Measurements from ENCODE around the gene EBP. TPM values are rescaled to one million over a fixed set of nuclear protein-coding genes. Genes with fewer than 3 reads are reported as not detected.

Gene EBP
- total RNA-seq, 2 donors from 2014 or later = 37.8 to 46.9 TPM

DNA sequence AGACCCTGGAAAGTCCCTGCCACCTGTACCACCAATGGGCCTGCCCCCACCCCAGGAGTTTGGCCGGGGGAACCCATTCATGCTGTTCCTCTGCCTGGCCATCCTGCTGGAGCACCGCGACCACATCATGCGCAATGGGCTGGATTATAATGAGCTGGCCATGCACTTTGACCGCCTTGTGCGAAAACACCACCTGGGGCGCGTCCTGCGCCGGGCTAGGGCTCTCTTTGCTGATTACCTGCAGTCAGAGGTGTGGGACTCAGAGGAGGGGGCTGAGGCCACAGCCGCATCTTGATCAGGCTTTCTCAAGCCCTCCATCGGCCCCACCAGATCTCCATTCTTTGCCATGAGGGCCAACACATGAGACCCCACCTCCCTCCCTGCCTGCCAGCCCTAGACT is 39.1 kb downstream of the EBP start:
- no peak for DNase-seq (ENCODE audit: low spot score)
- H3K4me1 ChIP-seq (replicated peaks) = no peaks in the 10 kb centered on the region

GRCh38 chrX:48569958-48570357 is 48.4 kb downstream of the EBP start:
- H3K27ac ChIP-seq = no peak overlapping the region
- intact Hi-C loops (cut with DNase I) = no loop called here
- H3K36me3 ChIP-seq = no peaks in the 10 kb centered on the region
- TF ChIP-seq CTCF (IDR thresholded peaks at IDR 0.05) = no peak
- no peak for TF ChIP-seq POLR2A (IDR thresholded peaks at IDR 0.05)
- TF ChIP-seq POLR2AphosphoS5 (IDR thresholded peaks at IDR 0.05) = no peak
- H3K4me3 ChIP-seq = no peak overlapping the region
- no peak for DNase-seq (ENCODE audit: low spot score)
- H3K4me1 ChIP-seq (replicated peaks) = no peaks in the 10 kb centered on the region
- WGBS = 89% methylated on average over 1 of the region's 1 CpG
- no peaks in the 10 kb centered on the region for H3K9me3 ChIP-seq
- no peaks in the 10 kb centered on the region for H3K27me3 ChIP-seq (replicated peaks; ENCODE audit: insufficient read depth)

More for the DNA sequence above, 39.1 kb downstream of the EBP start:
- TF ChIP-seq CTCF (IDR thresholded peaks at IDR 0.05) (no peak), POLR2AphosphoS5 (IDR thresholded peaks at IDR 0.05) (no peak), POLR2A (IDR thresholded peaks at IDR 0.05) (no peak)
- WGBS = 98% methylated on average over 12 of the region's 12 CpGs
- H3K36me3 ChIP-seq = no peaks in the 10 kb centered on the region
- no peaks in the 10 kb centered on the region for H3K27me3 ChIP-seq (replicated peaks; ENCODE audit: insufficient read depth)
- H3K27ac ChIP-seq = no peak overlapping the region
- intact Hi-C loops (cut with DNase I) = no loop called here
- H3K4me3 ChIP-seq = no peak overlapping the region
- H3K9me3 ChIP-seq = no peaks in the 10 kb centered on the region

GRCh38 chrX:48573690-48574269 is 52.2 kb downstream of the EBP start:
- Histone ChIP-seq H3K9me3 (no peaks in the 10 kb centered on the region), H3K27me3 (replicated peaks; ENCODE audit: insufficient read depth) (no peaks in the 10 kb centered on the region), H3K4me3 (peak overlapping the region; percentile 55 to 62), H3K36me3 (no peaks in the 10 kb centered on the region), H3K27ac (peak overlapping the region; percentile 97), H3K4me1 (replicated peaks) (no peaks in the 10 kb centered on the region)
- 32% methylated on average over 19 of the region's 19 CpGs for WGBS
- no peak for DNase-seq (ENCODE audit: low spot score)
- intact Hi-C loops (cut with DNase I) = no loop called here
- TF ChIP-seq CTCF (IDR thresholded peaks at IDR 0.05) (no peak), POLR2AphosphoS5 (IDR thresholded peaks at IDR 0.05) (no peak), POLR2A (IDR thresholded peaks at IDR 0.05) (no peak)

GRCh38 chrX:48574270-48575266 is 53.0 kb downstream of the EBP start, which contains the start of gene RBM3:
RBM3 (plus strand) TSS chrX:48574484; CDS start chrX:48575181, 697 bp downstream.
- intact Hi-C loops (cut with DNase I) = no loop called here
- Histone ChIP-seq H3K27me3 (replicated peaks; ENCODE audit: insufficient read depth) (no peaks in the 10 kb centered on the region), H3K36me3 (no peaks in the 10 kb centered on the region), H3K9me3 (no peaks in the 10 kb centered on the region), H3K4me3 (peak within 1 kb of the TSS; percentile 55 to 62), H3K4me1 (replicated peaks) (no peaks in the 10 kb centered on the region), H3K27ac (peak within 1 kb of the TSS; percentile 97)
- TF ChIP-seq CTCF (IDR thresholded peaks at IDR 0.05) = peak in 3 of 4 experiments; percentile 34 to 49 (median 37)
- TF ChIP-seq POLR2A (IDR thresholded peaks at IDR 0.05) = peak; percentile 61
- peak; percentile 84 for TF ChIP-seq POLR2AphosphoS5 (IDR thresholded peaks at IDR 0.05)
- DNase-seq (ENCODE audit: low spot score) = peak; percentile 89
- WGBS = under 1% methylated on average over 18 of the region's 71 CpGs

Data from prostate gland (tissue), 2 donors.